Erythroblast (primary cell): Measurements from ENCODE around the gene PCF11.
A peak's percentile ranks its signal among the peaks of the same experiment; 100 is the strongest.
"Not testable (repeated sequence)": the region's sequence is repeated elsewhere in the genome, so short reads cannot be mapped to it uniquely, and the experiment has no call there.

Experiments used
- DNase-seq, 2 experiments: peaks; one replicate each; lab custom pipeline; 2025; lab: John Stamatoyannopoulos, UW
- GATA1 ChIP-seq: IDR thresholded peaks from 2 replicates; pipeline ENCODE4 v1.6.1; 2011; ENCODE audit warnings: low read depth, mild to moderate bottlenecking, control low read depth, low read length, moderate library complexity
- POLR2A ChIP-seq: IDR thresholded peaks from 2 replicates; pipeline ENCODE4 v1.6.1; 2011; ENCODE audit warnings: mild to moderate bottlenecking, low read length

PCF11 gene

DNA sequence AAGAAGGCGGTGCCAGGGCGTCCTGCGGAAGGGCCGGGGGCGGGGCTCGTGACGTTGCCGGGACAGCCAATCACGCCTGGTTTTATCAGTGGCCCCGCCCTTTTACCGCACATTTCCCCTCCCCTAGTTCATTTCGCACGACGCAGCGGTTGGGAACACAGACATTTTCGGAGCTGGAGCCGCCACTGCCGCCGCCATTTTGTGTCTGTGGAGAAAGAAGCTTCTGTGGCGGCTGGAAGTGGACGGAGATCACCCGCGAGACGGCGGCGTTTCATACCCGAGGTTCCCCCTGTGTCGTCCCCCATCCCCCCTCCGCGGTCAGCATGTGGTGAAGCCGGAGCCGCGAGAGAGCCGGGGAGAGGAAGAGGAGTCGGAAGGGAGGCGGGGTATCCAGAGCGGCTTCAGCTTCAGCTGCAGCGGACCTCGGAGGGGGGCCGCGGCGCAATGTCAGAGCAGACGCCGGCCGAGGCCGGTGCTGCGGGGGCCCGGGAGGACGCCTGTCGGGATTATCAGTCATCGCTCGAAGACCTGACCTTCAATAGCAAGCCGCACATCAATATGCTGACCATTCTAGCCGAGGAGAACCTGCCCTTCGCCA, at the start of gene PCF11:
Gene PCF11, plus strand, starts transcription at position 136 of the 598 bp plus-strand sequence. Its CDS starts 309 bp downstream, at position 445.
- no peak for TF ChIP-seq GATA1
- peak; percentile 98 for TF ChIP-seq POLR2A
- DNase-seq: no peak

- DNase-seq: no peak
- TF ChIP-seq POLR2A: no peak
- no peak for TF ChIP-seq GATA1
Measured at GRCh38 chr11:83112886-83113285, 44.0 kb upstream of the PCF11 start.

GRCh38 chr11:83115026-83115425, 41.9 kb upstream of the PCF11 start:
- no peak for DNase-seq
- TF ChIP-seq POLR2A (no peak), GATA1 (no peak)

- DNase-seq: peak; percentile 19 to 21
- TF ChIP-seq GATA1 (no peak), POLR2A (no peak)
Measured at GRCh38 chr11:83115551-83115950, 41.4 kb upstream of the PCF11 start.

GRCh38 chr11:83116015-83116641, 40.8 kb upstream of the PCF11 start:
- TF ChIP-seq POLR2A (no peak), GATA1 (no peak)
- no peak for DNase-seq

- DNase-seq: no peak
- TF ChIP-seq GATA1 (no peak), POLR2A (no peak)
Measured at GRCh38 chr11:83118814-83119213, 38.1 kb upstream of the PCF11 start.

GRCh38 chr11:83119216-83119615, 37.7 kb upstream of the PCF11 start:
- TF ChIP-seq POLR2A (no peak), GATA1 (no peak)
- no peak for DNase-seq

DNA sequence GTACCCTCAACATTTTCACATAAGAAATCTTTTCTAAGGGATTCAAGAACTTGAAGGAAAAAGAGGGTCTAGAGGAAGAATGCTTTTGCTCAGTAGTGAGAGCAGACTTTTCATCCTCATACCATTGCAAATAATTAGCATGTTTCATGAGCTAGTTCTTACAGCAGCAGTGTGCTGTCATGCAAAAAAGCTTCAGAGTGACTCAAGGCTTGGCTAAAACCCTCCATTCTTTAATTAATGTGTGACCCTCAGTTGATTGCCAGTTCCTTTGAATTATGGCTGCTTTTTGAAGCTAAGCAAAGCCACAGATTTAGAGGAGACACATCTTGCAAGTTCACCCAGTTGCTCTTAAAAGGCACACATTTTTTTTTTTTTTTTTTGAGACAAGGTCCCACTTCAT, 36.6 kb upstream of the PCF11 start:
- TF ChIP-seq GATA1 (no peak), POLR2A (no peak)
- no peak for DNase-seq

DNA sequence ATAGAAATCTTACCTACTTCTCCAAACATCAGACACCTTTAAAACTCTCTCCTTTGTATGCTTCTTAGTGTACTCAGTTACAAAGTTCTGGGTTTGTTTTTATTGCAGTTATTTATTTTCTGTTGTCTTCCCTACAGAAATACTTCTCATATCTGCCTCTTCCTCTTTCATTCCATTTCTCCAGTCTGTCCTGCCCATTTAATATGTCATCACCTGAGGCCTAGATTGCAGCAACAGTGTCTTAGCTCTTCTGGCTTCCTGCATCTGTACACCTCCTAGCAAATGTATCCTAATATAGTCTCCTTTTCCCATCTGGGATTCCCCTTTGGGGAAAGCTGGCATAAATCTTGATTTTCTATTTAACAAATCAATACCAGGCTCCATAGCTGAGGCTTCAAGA, 34.9 kb upstream of the PCF11 start:
- no peak for DNase-seq
- TF ChIP-seq GATA1: no peak
- no peak for TF ChIP-seq POLR2A

GRCh38 chr11:83122766-83123165, 34.2 kb upstream of the PCF11 start:
- TF ChIP-seq POLR2A (no peak), GATA1 (no peak)
- no peak for DNase-seq

DNA sequence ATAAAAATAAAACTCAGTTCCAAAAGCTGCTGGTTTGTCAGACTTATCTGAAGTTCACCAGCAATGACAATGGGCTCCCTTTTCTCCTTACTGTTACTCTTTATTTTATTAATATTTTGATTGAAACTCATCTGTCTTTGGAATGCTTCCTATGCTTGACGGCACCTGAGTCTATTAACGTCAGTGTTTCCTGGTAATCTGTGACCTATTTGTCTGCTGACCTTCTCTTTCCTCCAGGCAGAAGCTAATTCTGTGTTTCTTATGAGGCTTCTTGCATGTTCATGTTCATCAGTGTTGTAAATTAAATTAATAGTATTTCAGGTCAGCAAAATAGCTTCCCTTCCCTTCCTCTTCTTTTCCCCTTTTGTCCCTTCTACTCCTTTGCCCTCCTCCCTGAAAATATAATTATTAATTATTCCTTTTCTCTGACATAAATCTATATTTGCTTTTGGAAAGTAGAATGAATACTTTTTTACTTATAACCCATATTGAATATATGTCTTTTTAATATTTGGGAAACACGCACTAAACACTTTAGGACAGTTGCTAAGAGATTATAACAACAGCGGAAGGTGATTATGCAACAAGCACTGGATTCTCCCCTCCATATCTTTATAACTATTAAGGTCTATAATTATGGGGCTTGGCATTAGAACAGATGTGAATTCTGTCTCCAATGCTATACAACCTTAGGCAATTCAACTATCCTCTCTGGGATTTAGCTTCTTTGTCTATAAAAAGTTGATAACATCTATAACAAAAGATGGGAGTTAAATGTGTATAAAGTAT, 32.1 kb upstream of the PCF11 start:
- no peak for DNase-seq

DNA sequence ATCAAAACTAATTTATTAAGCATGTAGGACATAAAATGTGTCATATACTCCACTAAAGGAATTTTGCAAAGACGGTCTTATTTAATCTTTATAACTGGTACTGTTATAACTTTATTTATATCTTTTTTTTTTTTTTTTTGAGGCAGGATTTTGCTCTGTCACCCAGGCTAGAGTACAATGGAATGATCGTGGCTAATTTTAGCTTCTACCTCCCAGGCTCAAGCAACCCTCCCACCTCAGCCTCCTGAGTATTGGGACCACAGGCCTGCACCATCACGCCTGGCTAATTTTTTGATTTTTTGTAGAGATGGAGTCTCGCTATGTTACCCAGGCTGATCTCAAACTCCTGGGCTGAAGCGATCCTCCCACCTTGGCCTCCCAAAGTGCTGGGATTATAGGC, 31.4 kb upstream of the PCF11 start:
- no peak for TF ChIP-seq POLR2A
- no peak for TF ChIP-seq GATA1
- no peak for DNase-seq

More for the DNA sequence above, 32.1 kb upstream of the PCF11 start:
- no peak for TF ChIP-seq GATA1
- no peak for TF ChIP-seq POLR2A

- TF ChIP-seq GATA1 (no peak), POLR2A (no peak)
- DNase-seq: no peak
Measured at GRCh38 chr11:83127310-83127637, 29.7 kb upstream of the PCF11 start.

- TF ChIP-seq GATA1: no peak
- TF ChIP-seq POLR2A: no peak
- no peak for DNase-seq
Measured at GRCh38 chr11:83132191-83132590, 24.7 kb upstream of the PCF11 start.

DNA sequence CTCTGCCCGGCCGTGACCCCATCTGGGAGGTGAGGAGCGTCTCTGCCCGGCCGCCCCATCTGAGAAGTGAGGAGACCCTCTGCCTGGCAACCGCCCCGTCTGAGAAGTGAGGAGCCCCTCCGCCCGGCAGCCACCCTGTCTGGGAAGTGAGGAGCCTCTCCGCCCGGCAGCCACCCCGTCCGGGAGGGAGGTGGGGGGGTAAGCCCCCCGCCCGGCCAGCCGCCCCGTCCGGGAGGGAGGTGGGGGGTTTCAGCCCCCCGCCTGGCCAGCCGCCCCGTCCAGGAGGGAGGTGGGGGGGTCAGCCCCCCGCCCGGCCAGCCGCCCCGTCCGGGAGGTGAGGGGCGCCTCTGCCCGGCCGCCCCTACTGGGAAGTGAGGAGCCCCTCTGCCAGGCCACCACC, 23.7 kb upstream of the PCF11 start:
- not testable (repeated sequence) for DNase-seq
